DMS 273 treated with DMSO at 0.1 percent for 48 hours (cell line): Measurements from ENCODE around the gene RABIF.
"Not testable (repeated sequence)": the region's sequence is repeated elsewhere in the genome, so short reads cannot be mapped to it uniquely, and the experiment has no call there.

Source experiments
- DNase-seq: peaks from one replicate; lab custom pipeline; 2025; lab: John Stamatoyannopoulos, UW

RABIF gene

DNA sequence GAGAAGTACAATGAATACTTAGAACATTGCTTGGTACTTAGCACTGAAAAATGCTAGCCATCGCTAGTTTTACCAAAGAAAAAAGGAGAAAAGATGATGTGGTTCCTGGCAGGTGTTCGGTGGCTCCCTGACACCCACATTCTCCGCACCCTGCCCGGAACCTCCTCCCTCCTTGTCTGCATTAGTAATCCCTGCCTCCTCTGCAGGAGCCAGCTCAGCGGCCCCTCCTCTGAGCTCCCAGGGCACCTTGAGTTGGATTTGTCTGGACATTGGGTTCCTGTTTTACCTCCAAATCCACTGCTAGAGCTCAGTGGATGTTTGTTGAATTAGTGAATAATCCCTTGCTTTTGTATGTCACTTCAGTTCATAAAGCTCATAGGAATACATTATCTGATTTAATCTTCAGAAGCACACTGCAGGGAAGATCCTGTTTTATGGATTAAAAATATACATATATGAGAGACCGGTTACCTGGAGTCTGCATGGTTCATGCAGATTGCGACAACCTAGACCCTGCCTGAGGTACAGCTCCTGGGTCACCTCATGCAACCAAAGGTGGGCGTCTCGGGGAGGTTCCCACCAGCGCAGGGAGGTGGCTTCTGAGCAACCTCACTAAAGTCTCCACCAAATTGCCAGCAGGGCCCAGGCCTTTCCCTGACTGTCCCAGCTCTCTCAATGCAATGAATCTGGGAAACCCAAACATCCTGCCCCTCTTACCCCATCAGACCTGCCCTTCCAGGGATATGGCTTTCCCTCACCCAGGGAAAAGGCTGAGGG is 54.0 kb downstream of the RABIF start:
- no peak for DNase-seq

- DNase-seq = no peak
Observed at GRCh38 chr1:202831906-202832305, 57.0 kb downstream of the RABIF start.

DNA sequence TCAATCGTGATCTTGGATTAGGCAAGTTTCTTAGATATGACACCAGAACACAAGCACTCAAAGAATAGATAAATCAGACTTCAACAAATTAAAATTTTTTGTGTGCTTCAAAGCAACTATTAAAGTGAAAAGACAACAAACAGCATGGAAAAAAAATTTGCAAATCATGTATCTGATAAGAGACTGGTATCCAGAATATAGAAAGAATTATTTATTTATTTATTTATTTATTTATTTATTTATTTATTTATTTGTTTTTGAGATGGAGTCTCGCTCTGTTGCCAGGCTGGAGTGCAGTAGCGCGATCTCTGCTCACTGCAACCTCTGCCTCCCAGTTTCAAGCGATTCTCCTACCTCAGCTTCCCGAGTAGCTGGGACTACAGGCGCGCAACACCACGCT is 59.7 kb downstream of the RABIF start:
- DNase-seq = not testable (repeated sequence)
